Neuronal stem cell (in vitro differentiated cells): ENCODE data around the gene ITSN1.

ENCODE experiments used
- DNase-seq: peaks from one replicate; pipeline ENCODE4 v3.0.0-alpha.2; 2013; ENCODE audit warnings: low spot score
- H2AFZ ChIP-seq: one replicate; pipeline ENCODE4 v1.6.1; 2013; ENCODE audit warnings: mild to moderate bottlenecking, low read length, inconsistent platforms
- H2AK5ac ChIP-seq: 2 replicates; pipeline ENCODE4 v1.6.1; 2013; ENCODE audit warnings: low read depth, mild to moderate bottlenecking, inconsistent platforms, low read length, moderate library complexity, mixed read lengths
- H2BK120ac ChIP-seq: 2 replicates; pipeline ENCODE4 v1.6.1; 2013; ENCODE audit warnings: low read depth, mild to moderate bottlenecking, inconsistent platforms, low read length, moderate library complexity, mixed read lengths
- H2BK12ac ChIP-seq: one replicate; pipeline ENCODE4 v1.6.1; 2013; ENCODE audit warnings: low read length, inconsistent platforms
- H2BK15ac ChIP-seq: 2 replicates; pipeline ENCODE4 v1.6.1; 2013; ENCODE audit warnings: mild to moderate bottlenecking, low read length, inconsistent platforms, mixed read lengths
- H2BK5ac ChIP-seq: one replicate; pipeline ENCODE4 v1.6.1; 2013; ENCODE audit warnings: inconsistent platforms, mild to moderate bottlenecking, low read length, moderate library complexity
- H3K14ac ChIP-seq: one replicate; pipeline ENCODE4 v1.6.1; 2013; ENCODE audit warnings: low read length, inconsistent platforms
- H3K18ac ChIP-seq: 2 replicates; pipeline ENCODE4 v1.6.1; 2013; ENCODE audit warnings: low read length, inconsistent platforms
- H3K23ac ChIP-seq: 2 replicates; pipeline ENCODE4 v1.6.1; 2013; ENCODE audit warnings: low read depth, mild to moderate bottlenecking, mixed read lengths, low read length, inconsistent platforms; ENCODE audit not compliant: poor library complexity
- H3K27ac ChIP-seq: replicated peaks from 3 replicates; pipeline ENCODE4 v1.5.1; 2013; ENCODE audit warnings: low read length, inconsistent platforms
- H3K27me3 ChIP-seq, 3 experiments: 2 replicates each; pipeline ENCODE4 v1.6.1; 2013; ENCODE audit warnings: low read length in 3 of 3, mild to moderate bottlenecking in 2 of 3, inconsistent platforms in 1 of 3, low read depth in 1 of 3, mixed read lengths in 1 of 3, moderate library complexity in 1 of 3; ENCODE audit not compliant: control insufficient read depth in 3 of 3, insufficient read depth in 3 of 3
- H3K36me3 ChIP-seq, 2 donors: replicated peaks in 1 of 2; 2 replicates each; pipeline ENCODE4 v1.6.1; 2013; ENCODE audit warnings: low read length in 2 of 2; ENCODE audit not compliant: control insufficient read depth in 2 of 2, insufficient read depth in 2 of 2
- H3K4ac ChIP-seq: 2 replicates; pipeline ENCODE4 v1.6.1; 2013; ENCODE audit warnings: inconsistent platforms, mild to moderate bottlenecking, low read length, moderate library complexity
- H3K4me1 ChIP-seq, 2 donors: 1 replicate in 1 of 2; 2 replicates in 1 of 2; pipeline ENCODE4 v1.6.1; 2013; ENCODE audit warnings: low read length in 2 of 2, low read depth in 1 of 2; ENCODE audit not compliant: control insufficient read depth in 2 of 2, insufficient read depth in 1 of 2
- H3K4me2 ChIP-seq: one replicate; pipeline ENCODE4 v1.6.1; 2013; ENCODE audit warnings: mild to moderate bottlenecking, low read length, inconsistent platforms; ENCODE audit not compliant: insufficient read depth, poor library complexity, severe bottlenecking
- H3K4me3 ChIP-seq, 2 donors: 2 replicates each; pipeline ENCODE4 v1.5.1; 2013; ENCODE audit warnings: low read length in 2 of 2, mild to moderate bottlenecking in 2 of 2, inconsistent platforms in 1 of 2, moderate library complexity in 1 of 2
- H3K79me1 ChIP-seq: one replicate; pipeline ENCODE4 v1.6.1; 2013; ENCODE audit warnings: low read depth, mild to moderate bottlenecking, inconsistent platforms, low read length, moderate library complexity
- H3K9ac ChIP-seq: one replicate; pipeline ENCODE4 v1.6.1; 2013; ENCODE audit warnings: mild to moderate bottlenecking, low read depth, low read length, inconsistent platforms; ENCODE audit not compliant: poor library complexity
- H3K9me3 ChIP-seq, 2 donors: replicated peaks in 1 of 2; 2 replicates each; pipeline versions ENCODE3 to v1.6.1; 2013; ENCODE audit warnings: low read length in 2 of 2, mild to moderate bottlenecking in 2 of 2, inconsistent platforms in 1 of 2, low read depth in 1 of 2, mixed read lengths in 1 of 2, moderate library complexity in 1 of 2; ENCODE audit not compliant: control insufficient read depth in 2 of 2, insufficient read depth in 1 of 2
- H4K8ac ChIP-seq: one replicate; pipeline ENCODE4 v1.6.1; 2013; ENCODE audit warnings: low read depth, mild to moderate bottlenecking, inconsistent platforms, low read length, moderate library complexity
- H4K91ac ChIP-seq: one replicate; pipeline ENCODE4 v1.6.1; 2013; ENCODE audit warnings: low read length, low read depth, mild to moderate bottlenecking, inconsistent platforms; ENCODE audit not compliant: poor library complexity
- WGBS, 2 donors: extraction: QIAGEN DNeasy Blood & Tissue Kit; methylation state at CpG; one replicate each; pipeline ENCODE4 v1.1.7; 2013; ENCODE audit warnings: missing lambda C conversion rate in 2 of 2, mixed read lengths in 1 of 2; ENCODE audit not compliant: insufficient read length in 2 of 2, insufficient replicate concordance in 1 of 2; ENCODE audit errors: extremely low coverage in 2 of 2; 5-methylcytosine and 5-hydroxymethylcytosine counted together

ITSN1 gene

DNA sequence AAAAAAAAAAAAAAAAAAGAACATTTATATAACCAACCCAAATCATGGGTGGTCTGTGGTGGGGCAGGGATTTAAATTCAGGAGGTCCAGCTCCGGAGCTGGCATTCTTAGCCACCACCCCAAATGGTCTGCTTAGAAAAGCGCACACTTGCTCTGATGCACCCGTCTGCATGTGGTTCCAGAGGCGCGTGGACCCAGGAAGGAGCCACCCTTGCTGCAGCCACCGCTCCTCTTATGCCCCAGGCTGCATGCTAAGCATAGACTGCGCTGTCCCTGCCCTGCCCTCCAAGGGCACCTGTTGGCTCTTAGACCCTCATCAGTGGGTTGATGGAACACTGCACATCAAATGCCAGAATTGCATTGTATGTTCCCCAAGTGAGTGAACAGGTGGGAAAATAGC lies 231.9 kb downstream of the ITSN1 start:
- H3K79me1 ChIP-seq = no peaks in the 10 kb centered on the region
- H3K18ac ChIP-seq = peak overlapping the region; percentile 80
- H3K4ac ChIP-seq = no peak overlapping the region
- no peak overlapping the region for H2BK15ac ChIP-seq
- no peak overlapping the region for H3K4me3 ChIP-seq
- H3K23ac ChIP-seq = peak overlapping the region; percentile 34
- no peak overlapping the region for H2AFZ ChIP-seq
- no peaks in the 10 kb centered on the region for H3K27me3 ChIP-seq
- peak overlapping the region; percentile 48 for H4K8ac ChIP-seq
- peak overlapping the region; percentile 68 for H2AK5ac ChIP-seq
- H3K27ac ChIP-seq = no peak overlapping the region
- no CpG with 5 or more reads among the region's 7 CpGs for WGBS, 2 donors
- H2BK12ac ChIP-seq = no peak overlapping the region
- H2BK120ac ChIP-seq = no peak overlapping the region
- H3K9ac ChIP-seq = no peak overlapping the region
- H2BK5ac ChIP-seq = no peak overlapping the region
- H3K9me3 ChIP-seq = peaks cover 0 to 5% of the 10 kb centered on the region in 2 donors
- DNase-seq = no peak
- peak overlapping the region; percentile 71 for H3K14ac ChIP-seq
- no peaks in the 10 kb centered on the region for H3K4me1 ChIP-seq
- no peaks in the 10 kb centered on the region for H3K36me3 ChIP-seq
- no peak overlapping the region for H4K91ac ChIP-seq
- no peak overlapping the region for H3K4me2 ChIP-seq

DNA sequence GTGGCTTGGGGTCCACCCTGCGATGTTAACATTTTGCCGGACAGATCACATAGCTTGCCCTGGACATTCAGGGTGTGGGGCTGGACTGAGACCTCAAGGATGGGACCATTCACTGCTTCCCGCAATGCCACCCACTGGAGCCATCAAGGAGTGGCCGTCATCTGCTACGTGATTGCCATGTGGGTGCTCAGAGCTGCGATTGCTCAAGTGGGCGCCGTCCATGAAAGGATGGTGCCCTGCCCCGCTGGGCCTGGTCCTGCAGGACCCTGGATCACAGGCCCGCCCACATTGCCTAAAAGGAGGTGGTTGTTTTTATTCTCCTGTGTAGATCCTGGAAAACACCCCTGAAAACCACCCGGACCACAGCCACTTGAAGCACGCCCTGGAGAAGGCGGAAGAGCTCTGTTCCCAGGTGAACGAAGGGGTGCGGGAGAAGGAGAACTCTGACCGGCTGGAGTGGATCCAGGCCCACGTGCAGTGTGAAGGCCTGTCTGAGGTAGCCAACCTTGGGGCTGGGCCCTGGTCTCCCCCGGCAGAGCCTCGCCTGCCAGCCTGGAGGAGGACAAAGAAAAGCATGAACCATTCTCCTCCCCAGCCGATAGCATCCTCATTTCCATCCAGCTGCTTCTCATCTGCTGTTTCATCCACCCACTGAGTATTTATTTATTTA lies 232.9 kb downstream of the ITSN1 start:
- H3K27me3 ChIP-seq = no peaks in the 10 kb centered on the region
- H4K8ac ChIP-seq = no peak overlapping the region
- H2BK12ac ChIP-seq = no peak overlapping the region
- DNase-seq = no peak
- H3K79me1 ChIP-seq = no peaks in the 10 kb centered on the region
- no peak overlapping the region for H2BK15ac ChIP-seq
- no peaks in the 10 kb centered on the region for H3K36me3 ChIP-seq
- peak overlapping the region; percentile 69 for H2BK5ac ChIP-seq
- no peak overlapping the region for H3K9ac ChIP-seq
- no peak overlapping the region for H3K4me2 ChIP-seq
- no peaks in the 10 kb centered on the region for H3K4me1 ChIP-seq
- no peak overlapping the region for H3K4me3 ChIP-seq
- no peak overlapping the region for H3K27ac ChIP-seq
- H2AFZ ChIP-seq = no peak overlapping the region
- H3K23ac ChIP-seq = no peak overlapping the region
- H3K14ac ChIP-seq = no peak overlapping the region
- H4K91ac ChIP-seq = no peak overlapping the region
- WGBS, 2 donors = no CpG with 5 or more reads among the region's 20 CpGs
- no peak overlapping the region for H2BK120ac ChIP-seq
- H3K4ac ChIP-seq = no peak overlapping the region
- no peaks in the 10 kb centered on the region for H3K9me3 ChIP-seq
- no peak overlapping the region for H2AK5ac ChIP-seq
- H3K18ac ChIP-seq = peak overlapping the region; percentile 52

DNA sequence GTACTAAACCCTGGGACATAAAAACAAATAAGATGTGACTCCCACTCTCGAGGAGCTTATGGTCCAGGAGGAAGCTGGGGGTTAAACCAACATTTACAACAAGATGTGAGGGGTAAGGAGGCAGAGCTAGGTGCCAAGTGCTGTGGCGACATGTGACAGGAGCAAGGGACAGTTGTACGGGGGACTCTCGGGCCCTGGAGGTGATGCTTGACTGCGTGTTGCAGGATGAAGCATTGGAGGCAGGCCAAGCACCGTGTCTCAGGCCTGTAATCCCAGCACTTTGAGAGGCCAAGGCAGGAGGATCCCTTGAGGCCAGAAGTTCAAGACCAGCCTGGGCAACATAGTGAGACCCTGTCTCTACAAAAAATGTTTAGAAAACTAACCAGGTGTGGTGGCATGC lies 236.5 kb downstream of the ITSN1 start:
- H3K18ac ChIP-seq = no peak overlapping the region
- H3K9me3 ChIP-seq = no peaks in the 10 kb centered on the region
- H2BK5ac ChIP-seq = no peak overlapping the region
- H2BK120ac ChIP-seq = no peak overlapping the region
- H2BK15ac ChIP-seq = no peak overlapping the region
- H2AK5ac ChIP-seq = no peak overlapping the region
- no peak overlapping the region for H3K4me3 ChIP-seq
- H3K4me1 ChIP-seq = no peaks in the 10 kb centered on the region
- H3K14ac ChIP-seq = no peak overlapping the region
- no peak overlapping the region for H3K9ac ChIP-seq
- no peak overlapping the region for H3K4ac ChIP-seq
- H3K4me2 ChIP-seq = no peak overlapping the region
- H4K91ac ChIP-seq = no peak overlapping the region
- no peak overlapping the region for H3K23ac ChIP-seq
- H3K79me1 ChIP-seq = no peaks in the 10 kb centered on the region
- no peaks in the 10 kb centered on the region for H3K27me3 ChIP-seq
- H4K8ac ChIP-seq = no peak overlapping the region
- WGBS, 2 donors = no CpG with 5 or more reads among the region's 6 CpGs
- DNase-seq = no peak
- no peak overlapping the region for H3K27ac ChIP-seq
- H3K36me3 ChIP-seq = no peaks in the 10 kb centered on the region
- H2BK12ac ChIP-seq = no peak overlapping the region
- H2AFZ ChIP-seq = no peak overlapping the region

DNA sequence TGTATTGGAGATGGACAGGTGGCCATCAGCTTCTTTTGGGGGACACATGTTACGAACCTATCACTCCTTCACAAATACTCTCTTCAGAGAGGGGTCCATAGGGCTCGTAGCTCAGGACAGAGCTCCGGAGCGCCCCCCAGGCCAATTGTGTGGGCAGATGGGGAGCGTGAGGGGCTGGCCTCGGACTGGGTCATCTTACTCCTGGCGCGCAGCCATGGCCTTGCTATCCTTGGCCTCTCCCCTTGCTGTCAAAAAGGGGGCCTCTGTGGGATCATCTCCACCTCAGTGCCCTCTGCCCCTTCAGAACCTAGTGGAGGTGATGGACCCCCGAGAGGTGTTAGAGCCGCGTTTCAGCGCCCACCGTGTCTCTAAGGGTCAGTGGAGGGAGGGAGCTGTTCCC lies 238.3 kb downstream of the ITSN1 start:
- H3K9ac ChIP-seq = no peak overlapping the region
- H3K18ac ChIP-seq = no peak overlapping the region
- H3K4me3 ChIP-seq = no peak overlapping the region

More for the DNA sequence above, 238.3 kb downstream of the ITSN1 start:
- no peaks in the 10 kb centered on the region for H3K79me1 ChIP-seq
- H2BK15ac ChIP-seq = no peak overlapping the region
- H3K4ac ChIP-seq = no peak overlapping the region
- no peaks in the 10 kb centered on the region for H3K36me3 ChIP-seq
- H3K4me1 ChIP-seq = peaks cover 0 to 3% of the 10 kb centered on the region in 2 donors
- no peak overlapping the region for H3K23ac ChIP-seq
- no peak overlapping the region for H4K91ac ChIP-seq
- H3K14ac ChIP-seq = peak overlapping the region; percentile 25
- no peak overlapping the region for H4K8ac ChIP-seq
- no peak overlapping the region for H2BK120ac ChIP-seq
- no peak overlapping the region for H3K4me2 ChIP-seq
- no peak overlapping the region for H2AFZ ChIP-seq
- no peak overlapping the region for H2AK5ac ChIP-seq
- H2BK5ac ChIP-seq = no peak overlapping the region
- H3K27me3 ChIP-seq = no peaks in the 10 kb centered on the region
- WGBS, 2 donors = no CpG with 5 or more reads among the region's 13 CpGs
- H3K9me3 ChIP-seq = no peaks in the 10 kb centered on the region
- no peak overlapping the region for H3K27ac ChIP-seq
- H2BK12ac ChIP-seq = no peak overlapping the region
- no peak for DNase-seq
